WTC11 (cell line): Measurements from ENCODE around the gene NGB. TPM values are rescaled to one million over a fixed set of nuclear protein-coding genes. Genes with fewer than 3 reads are reported as not detected.

Experiments
- ATAC-seq: fragments of 200-7000 bp; cut with Tn5 transposase; 2 replicates; pipeline ENCODE4 v1.10.0; 2021; ENCODE audit warnings: mild to moderate bottlenecking, moderate library complexity
- CTCF ChIA-PET: fragments of 300-600 bp; sonication (Branson Sonifier 250); formaldehyde crosslinking; loops from one replicate; lab custom pipeline; 2021; ENCODE audit warnings: antibody characterized with exemption; lab: Charles Lee
- POLR2A ChIA-PET: fragments of 350-600 bp; sonication (Branson Sonifier 250); formaldehyde crosslinking; loops from one replicate; lab custom pipeline; 2021; ENCODE audit warnings: antibody characterized with exemption; lab: Charles Lee
- DNase-seq: peaks from one replicate; pipeline ENCODE4 v3.0.0; 2021; ENCODE audit warnings: low spot score
- H3K27ac Mint-ChIP-seq: 2 replicates; pipeline ENCODE4 v1.8.0; 2021; ENCODE audit warnings: mixed read lengths
- H3K27me3 Mint-ChIP-seq: 2 replicates; pipeline ENCODE4 v1.8.0; 2021; ENCODE audit warnings: low read depth, mild to moderate bottlenecking, moderate library complexity, mixed read lengths
- H3K36me3 Mint-ChIP-seq: 2 replicates; pipeline ENCODE4 v1.8.0; 2021; ENCODE audit warnings: mixed read lengths
- H3K4me1 Mint-ChIP-seq: 2 replicates; pipeline ENCODE4 v1.8.0; 2022; ENCODE audit warnings: mixed read lengths
- H3K4me3 Mint-ChIP-seq: 2 replicates; pipeline ENCODE4 v1.8.0; 2021; ENCODE audit warnings: mild to moderate bottlenecking, moderate library complexity, mixed read lengths
- H3K9me3 Mint-ChIP-seq: 2 replicates; pipeline ENCODE4 v1.8.0; 2021; ENCODE audit warnings: mixed read lengths
- CREB1 ChIP-seq: sonication (generic); formaldehyde crosslinking; IDR thresholded peaks from 2 replicates; pipeline ENCODE4 v1.8.0; 2023; ENCODE audit warnings: mild to moderate bottlenecking, missing genetic modification reagents
- ETV6 ChIP-seq: sonication (generic); formaldehyde crosslinking; IDR thresholded peaks from 2 replicates; pipeline ENCODE4 v1.8.1; 2022; ENCODE audit warnings: mild to moderate bottlenecking, missing genetic modification reagents
- FOXK1 ChIP-seq: sonication (generic); formaldehyde crosslinking; IDR thresholded peaks from 2 replicates; pipeline ENCODE4 v1.8.0; 2022; ENCODE audit warnings: mild to moderate bottlenecking, moderate library complexity, missing genetic modification reagents
- GRHL2 ChIP-seq: fragments of 250-450 bp; sonication (Bioruptor Pico); IDR thresholded peaks from 2 replicates; pipeline ENCODE4 v1.8.0; 2022; ENCODE audit warnings: mild to moderate bottlenecking, moderate library complexity; ENCODE audit not compliant: insufficient replicate concordance, severe bottlenecking
- HMGA2 ChIP-seq: fragments of 250-450 bp; sonication (Bioruptor Pico); IDR thresholded peaks from 2 replicates; pipeline ENCODE4 v1.4.0; 2021; ENCODE audit warnings: mild to moderate bottlenecking, moderate library complexity
- JAZF1 ChIP-seq: fragments of 250-450 bp; sonication (Bioruptor Pico); IDR thresholded peaks from 2 replicates; pipeline ENCODE4 v1.9.0; 2021; ENCODE audit warnings: moderate library complexity, mild to moderate bottlenecking, inconsistent platforms
- NFE2L1 ChIP-seq: sonication (generic); formaldehyde crosslinking; IDR thresholded peaks from 2 replicates; pipeline ENCODE4 v1.8.1; 2023; ENCODE audit warnings: missing genetic modification reagents
- SMAD3 ChIP-seq: sonication (generic); formaldehyde crosslinking; IDR thresholded peaks from 2 replicates; pipeline ENCODE4 v1.8.0; 2022; ENCODE audit warnings: missing genetic modification reagents, mild to moderate bottlenecking, borderline replicate concordance
- SP1 ChIP-seq: sonication (generic); formaldehyde crosslinking; conservative IDR thresholded peaks from 2 replicates; pipeline ENCODE4 v1.8.1; 2022; ENCODE audit warnings: missing genetic modification reagents
- TEAD4 ChIP-seq: sonication (generic); formaldehyde crosslinking; IDR thresholded peaks from 2 replicates; pipeline ENCODE4 v1.8.0; 2022; ENCODE audit warnings: mild to moderate bottlenecking, missing genetic modification reagents
- ZNF263 ChIP-seq: sonication (generic); formaldehyde crosslinking; IDR thresholded peaks from 2 replicates; pipeline ENCODE4 v1.8.1; 2022; ENCODE audit warnings: low read depth, mild to moderate bottlenecking, moderate library complexity, missing genetic modification reagents
- ZNF317 ChIP-seq: sonication (generic); formaldehyde crosslinking; IDR thresholded peaks from 2 replicates; pipeline ENCODE4 v1.8.1; 2023; ENCODE audit warnings: low read depth, mild to moderate bottlenecking, moderate library complexity, missing genetic modification reagents, borderline replicate concordance
- total RNA-seq: library from RNA; stranded (reverse); gene quantifications from 3 replicates; pipeline ENCODE4 v1.2.3, GENCODE V29; 2021
- TF ChIP-seq, protein P1 (sequence below): sonication (generic); formaldehyde crosslinking; IDR thresholded peaks from 2 replicates; pipeline ENCODE4 v1.8.1; 2023; ENCODE audit warnings: mild to moderate bottlenecking, missing genetic modification reagents
- TF ChIP-seq, protein P2 (sequence below): sonication (generic); formaldehyde crosslinking; IDR thresholded peaks from 2 replicates; pipeline ENCODE4 v1.8.0; 2022; ENCODE audit warnings: mild to moderate bottlenecking, missing genetic modification reagents
- TF ChIP-seq, protein P3 (sequence below): sonication (generic); formaldehyde crosslinking; IDR thresholded peaks from 2 replicates; pipeline ENCODE4 v1.8.1; 2023; ENCODE audit warnings: mild to moderate bottlenecking, missing genetic modification reagents, moderate library complexity
- TF ChIP-seq, protein P4 (sequence below): sonication (generic); formaldehyde crosslinking; conservative IDR thresholded peaks from 2 replicates; pipeline ENCODE4 v1.8.1; 2022; ENCODE audit warnings: mild to moderate bottlenecking, missing genetic modification reagents
- TF ChIP-seq, protein P5 (sequence below): sonication (generic); formaldehyde crosslinking; IDR thresholded peaks from 2 replicates; pipeline ENCODE4 v1.8.0; 2022; ENCODE audit warnings: missing genetic modification reagents
- TF ChIP-seq, protein P6 (sequence below): sonication (generic); formaldehyde crosslinking; IDR thresholded peaks from 2 replicates; pipeline ENCODE4 v1.8.0; 2023; ENCODE audit warnings: missing genetic modification reagents, mild to moderate bottlenecking, borderline replicate concordance

The NGB gene
- total RNA-seq, 1 experiment from 2014 or later = 0.33 TPM

DNA sequence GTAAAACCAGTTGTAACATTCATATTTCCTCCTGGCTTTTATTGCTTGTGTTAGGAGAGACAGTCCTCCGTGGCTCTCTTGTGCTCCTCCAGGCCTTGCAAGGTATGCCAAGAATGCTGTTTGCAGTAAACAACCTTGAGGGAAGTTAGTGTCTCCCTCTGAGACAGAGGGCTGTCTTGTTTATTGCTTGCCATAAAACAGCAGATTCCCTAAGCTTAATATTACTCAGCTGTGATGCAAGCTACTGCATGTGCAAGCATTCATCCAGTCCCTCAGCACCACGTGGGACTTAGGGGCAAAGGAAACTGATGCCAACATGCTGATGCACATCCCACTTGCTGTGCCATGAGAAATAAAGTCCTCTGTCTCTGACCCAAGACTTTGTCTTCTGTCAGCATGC is 43.0 kb upstream of the NGB start:
- CTCF ChIA-PET = interaction anchor here (1.1 to 3.4 kb wide), 6 partner anchors 10 to 162 kb away, joined by 3 to 59 read pairs (median 14); partner anchors contain the start of genes SAMD15 and TMED8
- POLR2A ChIA-PET = no interaction called here
- H3K27me3 Mint-ChIP-seq = no peaks in the 10 kb centered on the region
- no peaks in the 10 kb centered on the region for H3K9me3 Mint-ChIP-seq
- no peak for DNase-seq
- peaks cover 34% of the 10 kb centered on the region for H3K4me1 Mint-ChIP-seq
- no peak overlapping the region for H3K4me3 Mint-ChIP-seq
- no peaks in the 10 kb centered on the region for H3K36me3 Mint-ChIP-seq
- peak; percentile 78 for ATAC-seq
- TF ChIP-seq FOXK1 (CRISPR knock-in tag) (0 out of 2 replicates have a peak, but pooled peaks have one; percentile 24), HMGA2 (CRISPR knock-in tag) (no peak), ETV6 (CRISPR knock-in tag) (0 out of 2 replicates have a peak, but pooled peaks have one; percentile 22), CREB1 (no peak), ZNF263 (CRISPR knock-in tag) (no peak), GRHL2 (CRISPR knock-in tag) (no peak), TEAD4 (CRISPR knock-in tag) (peak; percentile 56; the same call in 1 of the 2 replicates), ZNF317 (CRISPR knock-in tag) (no peak), JAZF1 (CRISPR knock-in tag) (no peak), SMAD3 (CRISPR knock-in tag) (no peak)
- TF ChIP-seq, protein P1, sequence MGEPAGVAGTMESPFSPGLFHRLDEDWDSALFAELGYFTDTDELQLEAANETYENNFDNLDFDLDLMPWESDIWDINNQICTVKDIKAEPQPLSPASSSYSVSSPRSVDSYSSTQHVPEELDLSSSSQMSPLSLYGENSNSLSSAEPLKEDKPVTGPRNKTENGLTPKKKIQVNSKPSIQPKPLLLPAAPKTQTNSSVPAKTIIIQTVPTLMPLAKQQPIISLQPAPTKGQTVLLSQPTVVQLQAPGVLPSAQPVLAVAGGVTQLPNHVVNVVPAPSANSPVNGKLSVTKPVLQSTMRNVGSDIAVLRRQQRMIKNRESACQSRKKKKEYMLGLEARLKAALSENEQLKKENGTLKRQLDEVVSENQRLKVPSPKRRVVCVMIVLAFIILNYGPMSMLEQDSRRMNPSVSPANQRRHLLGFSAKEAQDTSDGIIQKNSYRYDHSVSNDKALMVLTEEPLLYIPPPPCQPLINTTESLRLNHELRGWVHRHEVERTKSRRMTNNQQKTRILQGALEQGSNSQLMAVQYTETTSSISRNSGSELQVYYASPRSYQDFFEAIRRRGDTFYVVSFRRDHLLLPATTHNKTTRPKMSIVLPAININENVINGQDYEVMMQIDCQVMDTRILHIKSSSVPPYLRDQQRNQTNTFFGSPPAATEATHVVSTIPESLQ = no peak
- TF ChIP-seq, protein P2, sequence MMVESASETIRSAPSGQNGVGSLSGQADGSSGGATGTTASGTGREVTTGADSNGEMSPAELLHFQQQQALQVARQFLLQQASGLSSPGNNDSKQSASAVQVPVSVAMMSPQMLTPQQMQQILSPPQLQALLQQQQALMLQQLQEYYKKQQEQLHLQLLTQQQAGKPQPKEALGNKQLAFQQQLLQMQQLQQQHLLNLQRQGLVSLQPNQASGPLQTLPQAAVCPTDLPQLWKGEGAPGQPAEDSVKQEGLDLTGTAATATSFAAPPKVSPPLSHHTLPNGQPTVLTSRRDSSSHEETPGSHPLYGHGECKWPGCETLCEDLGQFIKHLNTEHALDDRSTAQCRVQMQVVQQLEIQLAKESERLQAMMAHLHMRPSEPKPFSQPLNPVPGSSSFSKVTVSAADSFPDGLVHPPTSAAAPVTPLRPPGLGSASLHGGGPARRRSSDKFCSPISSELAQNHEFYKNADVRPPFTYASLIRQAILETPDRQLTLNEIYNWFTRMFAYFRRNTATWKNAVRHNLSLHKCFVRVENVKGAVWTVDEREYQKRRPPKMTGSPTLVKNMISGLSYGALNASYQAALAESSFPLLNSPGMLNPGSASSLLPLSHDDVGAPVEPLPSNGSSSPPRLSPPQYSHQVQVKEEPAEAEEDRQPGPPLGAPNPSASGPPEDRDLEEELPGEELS (CRISPR knock-in tag) = peak; percentile 67; the same call in 1 of the 2 replicates
- peak overlapping the region; percentile 97 for H3K27ac Mint-ChIP-seq

DNA sequence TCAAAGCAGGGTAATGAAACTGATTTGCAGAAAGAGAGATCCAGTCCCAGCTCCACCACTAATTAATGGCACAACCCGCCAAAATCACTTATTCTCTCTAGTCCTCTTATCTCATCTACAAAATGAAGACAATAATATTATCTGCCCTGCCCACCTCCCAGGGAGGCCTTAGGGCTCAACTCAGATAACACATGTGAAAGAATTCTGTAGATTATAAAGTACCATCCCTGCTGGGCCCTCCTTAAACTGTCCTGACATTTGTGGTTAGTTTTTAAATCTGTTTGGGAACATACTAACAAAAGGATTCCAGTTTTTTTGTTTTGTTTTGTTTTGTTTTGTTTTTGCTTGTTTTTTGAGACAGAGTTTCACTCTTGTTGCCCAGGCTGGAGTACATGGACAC is 42.4 kb upstream of the NGB start:
- peaks cover 34% of the 10 kb centered on the region for H3K4me1 Mint-ChIP-seq
- H3K4me3 Mint-ChIP-seq = no peak overlapping the region
- ATAC-seq (no peak), DNase-seq (no peak)
- peak overlapping the region; percentile 97 for H3K27ac Mint-ChIP-seq
- no peaks in the 10 kb centered on the region for H3K27me3 Mint-ChIP-seq
- H3K9me3 Mint-ChIP-seq = no peaks in the 10 kb centered on the region
- H3K36me3 Mint-ChIP-seq = no peaks in the 10 kb centered on the region
- POLR2A ChIA-PET = no interaction called here
- CTCF ChIA-PET = interaction anchor here (1.1 to 1.8 kb wide), 4 partner anchors 12 to 162 kb away, joined by 3 to 12 read pairs (median 4); partner anchors contain the start of genes SAMD15 and TMED8
- TF ChIP-seq, protein P2 (CRISPR knock-in tag) = no peak
- TF ChIP-seq, protein P3, sequence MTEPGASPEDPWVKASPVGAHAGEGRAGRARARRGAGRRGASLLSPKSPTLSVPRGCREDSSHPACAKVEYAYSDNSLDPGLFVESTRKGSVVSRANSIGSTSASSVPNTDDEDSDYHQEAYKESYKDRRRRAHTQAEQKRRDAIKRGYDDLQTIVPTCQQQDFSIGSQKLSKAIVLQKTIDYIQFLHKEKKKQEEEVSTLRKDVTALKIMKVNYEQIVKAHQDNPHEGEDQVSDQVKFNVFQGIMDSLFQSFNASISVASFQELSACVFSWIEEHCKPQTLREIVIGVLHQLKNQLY (CRISPR knock-in tag) = no peak
- no peak for TF ChIP-seq NFE2L1
- TF ChIP-seq SP1 = no peak
- TF ChIP-seq, protein P4, sequence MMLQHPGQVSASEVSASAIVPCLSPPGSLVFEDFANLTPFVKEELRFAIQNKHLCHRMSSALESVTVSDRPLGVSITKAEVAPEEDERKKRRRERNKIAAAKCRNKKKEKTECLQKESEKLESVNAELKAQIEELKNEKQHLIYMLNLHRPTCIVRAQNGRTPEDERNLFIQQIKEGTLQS (CRISPR knock-in tag) = no peak
- TF ChIP-seq, protein P5, sequence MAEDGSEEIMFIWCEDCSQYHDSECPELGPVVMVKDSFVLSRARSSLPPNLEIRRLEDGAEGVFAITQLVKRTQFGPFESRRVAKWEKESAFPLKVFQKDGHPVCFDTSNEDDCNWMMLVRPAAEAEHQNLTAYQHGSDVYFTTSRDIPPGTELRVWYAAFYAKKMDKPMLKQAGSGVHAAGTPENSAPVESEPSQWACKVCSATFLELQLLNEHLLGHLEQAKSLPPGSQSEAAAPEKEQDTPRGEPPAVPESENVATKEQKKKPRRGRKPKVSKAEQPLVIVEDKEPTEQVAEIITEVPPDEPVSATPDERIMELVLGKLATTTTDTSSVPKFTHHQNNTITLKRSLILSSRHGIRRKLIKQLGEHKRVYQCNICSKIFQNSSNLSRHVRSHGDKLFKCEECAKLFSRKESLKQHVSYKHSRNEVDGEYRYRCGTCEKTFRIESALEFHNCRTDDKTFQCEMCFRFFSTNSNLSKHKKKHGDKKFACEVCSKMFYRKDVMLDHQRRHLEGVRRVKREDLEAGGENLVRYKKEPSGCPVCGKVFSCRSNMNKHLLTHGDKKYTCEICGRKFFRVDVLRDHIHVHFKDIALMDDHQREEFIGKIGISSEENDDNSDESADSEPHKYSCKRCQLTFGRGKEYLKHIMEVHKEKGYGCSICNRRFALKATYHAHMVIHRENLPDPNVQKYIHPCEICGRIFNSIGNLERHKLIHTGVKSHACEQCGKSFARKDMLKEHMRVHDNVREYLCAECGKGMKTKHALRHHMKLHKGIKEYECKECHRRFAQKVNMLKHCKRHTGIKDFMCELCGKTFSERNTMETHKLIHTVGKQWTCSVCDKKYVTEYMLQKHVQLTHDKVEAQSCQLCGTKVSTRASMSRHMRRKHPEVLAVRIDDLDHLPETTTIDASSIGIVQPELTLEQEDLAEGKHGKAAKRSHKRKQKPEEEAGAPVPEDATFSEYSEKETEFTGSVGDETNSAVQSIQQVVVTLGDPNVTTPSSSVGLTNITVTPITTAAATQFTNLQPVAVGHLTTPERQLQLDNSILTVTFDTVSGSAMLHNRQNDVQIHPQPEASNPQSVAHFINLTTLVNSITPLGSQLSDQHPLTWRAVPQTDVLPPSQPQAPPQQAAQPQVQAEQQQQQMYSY = no peak
- TF ChIP-seq, protein P6, sequence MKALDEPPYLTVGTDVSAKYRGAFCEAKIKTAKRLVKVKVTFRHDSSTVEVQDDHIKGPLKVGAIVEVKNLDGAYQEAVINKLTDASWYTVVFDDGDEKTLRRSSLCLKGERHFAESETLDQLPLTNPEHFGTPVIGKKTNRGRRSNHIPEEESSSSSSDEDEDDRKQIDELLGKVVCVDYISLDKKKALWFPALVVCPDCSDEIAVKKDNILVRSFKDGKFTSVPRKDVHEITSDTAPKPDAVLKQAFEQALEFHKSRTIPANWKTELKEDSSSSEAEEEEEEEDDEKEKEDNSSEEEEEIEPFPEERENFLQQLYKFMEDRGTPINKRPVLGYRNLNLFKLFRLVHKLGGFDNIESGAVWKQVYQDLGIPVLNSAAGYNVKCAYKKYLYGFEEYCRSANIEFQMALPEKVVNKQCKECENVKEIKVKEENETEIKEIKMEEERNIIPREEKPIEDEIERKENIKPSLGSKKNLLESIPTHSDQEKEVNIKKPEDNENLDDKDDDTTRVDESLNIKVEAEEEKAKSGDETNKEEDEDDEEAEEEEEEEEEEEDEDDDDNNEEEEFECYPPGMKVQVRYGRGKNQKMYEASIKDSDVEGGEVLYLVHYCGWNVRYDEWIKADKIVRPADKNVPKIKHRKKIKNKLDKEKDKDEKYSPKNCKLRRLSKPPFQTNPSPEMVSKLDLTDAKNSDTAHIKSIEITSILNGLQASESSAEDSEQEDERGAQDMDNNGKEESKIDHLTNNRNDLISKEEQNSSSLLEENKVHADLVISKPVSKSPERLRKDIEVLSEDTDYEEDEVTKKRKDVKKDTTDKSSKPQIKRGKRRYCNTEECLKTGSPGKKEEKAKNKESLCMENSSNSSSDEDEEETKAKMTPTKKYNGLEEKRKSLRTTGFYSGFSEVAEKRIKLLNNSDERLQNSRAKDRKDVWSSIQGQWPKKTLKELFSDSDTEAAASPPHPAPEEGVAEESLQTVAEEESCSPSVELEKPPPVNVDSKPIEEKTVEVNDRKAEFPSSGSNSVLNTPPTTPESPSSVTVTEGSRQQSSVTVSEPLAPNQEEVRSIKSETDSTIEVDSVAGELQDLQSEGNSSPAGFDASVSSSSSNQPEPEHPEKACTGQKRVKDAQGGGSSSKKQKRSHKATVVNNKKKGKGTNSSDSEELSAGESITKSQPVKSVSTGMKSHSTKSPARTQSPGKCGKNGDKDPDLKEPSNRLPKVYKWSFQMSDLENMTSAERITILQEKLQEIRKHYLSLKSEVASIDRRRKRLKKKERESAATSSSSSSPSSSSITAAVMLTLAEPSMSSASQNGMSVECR = no peak
